ENCODE measurements around the gene GNA14. TPM values are rescaled to one million over a fixed set of nuclear protein-coding genes. Genes with fewer than 3 reads are reported as not detected.
"Not testable (repeated sequence)": the region's sequence is repeated elsewhere in the genome, so short reads cannot be mapped to it uniquely, and the experiment has no call there.

Gene GNA14
- total RNA-seq, 1 donor: 0.72 TPM

- no peak overlapping the region for H3K27ac ChIP-seq (ENCODE audit: low read depth, low read length)
- H3K27me3 ChIP-seq (ENCODE audit: insufficient read depth, low read length): peaks cover 37% of the 10 kb centered on the region
- no peaks in the 10 kb centered on the region for H4K20me1 ChIP-seq (ENCODE audit: insufficient read depth, low read length)
- no peaks in the 10 kb centered on the region for H3K79me2 ChIP-seq (ENCODE audit: insufficient read depth, low read length)
- H3K4me2 ChIP-seq (ENCODE audit: insufficient read depth, low read length): no peak overlapping the region
- H3K9me3 ChIP-seq (ENCODE audit: low read depth, low read length): no peaks in the 10 kb centered on the region
- DNase-seq (ENCODE audit: insufficient read length, low spot score, missing footprints): no peak
- TF ChIP-seq, protein P1, sequence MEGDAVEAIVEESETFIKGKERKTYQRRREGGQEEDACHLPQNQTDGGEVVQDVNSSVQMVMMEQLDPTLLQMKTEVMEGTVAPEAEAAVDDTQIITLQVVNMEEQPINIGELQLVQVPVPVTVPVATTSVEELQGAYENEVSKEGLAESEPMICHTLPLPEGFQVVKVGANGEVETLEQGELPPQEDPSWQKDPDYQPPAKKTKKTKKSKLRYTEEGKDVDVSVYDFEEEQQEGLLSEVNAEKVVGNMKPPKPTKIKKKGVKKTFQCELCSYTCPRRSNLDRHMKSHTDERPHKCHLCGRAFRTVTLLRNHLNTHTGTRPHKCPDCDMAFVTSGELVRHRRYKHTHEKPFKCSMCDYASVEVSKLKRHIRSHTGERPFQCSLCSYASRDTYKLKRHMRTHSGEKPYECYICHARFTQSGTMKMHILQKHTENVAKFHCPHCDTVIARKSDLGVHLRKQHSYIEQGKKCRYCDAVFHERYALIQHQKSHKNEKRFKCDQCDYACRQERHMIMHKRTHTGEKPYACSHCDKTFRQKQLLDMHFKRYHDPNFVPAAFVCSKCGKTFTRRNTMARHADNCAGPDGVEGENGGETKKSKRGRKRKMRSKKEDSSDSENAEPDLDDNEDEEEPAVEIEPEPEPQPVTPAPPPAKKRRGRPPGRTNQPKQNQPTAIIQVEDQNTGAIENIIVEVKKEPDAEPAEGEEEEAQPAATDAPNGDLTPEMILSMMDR (IDR thresholded peaks at IDR 0.05; ENCODE audit: extremely low read depth, low read depth, low read length): no peak
- no peak overlapping the region for H2AFZ ChIP-seq (ENCODE audit: low read length)
- H3K4me3 ChIP-seq (ENCODE audit: insufficient read depth, low read length): no peak overlapping the region
- no peaks in the 10 kb centered on the region for H3K4me1 ChIP-seq (ENCODE audit: insufficient read depth, low read length)
- no peaks in the 10 kb centered on the region for H3K36me3 ChIP-seq (ENCODE audit: insufficient read depth, low read length)
Observed at GRCh38 chr9:77640741-77641580, 7.2 kb downstream of the GNA14 start.

DNA sequence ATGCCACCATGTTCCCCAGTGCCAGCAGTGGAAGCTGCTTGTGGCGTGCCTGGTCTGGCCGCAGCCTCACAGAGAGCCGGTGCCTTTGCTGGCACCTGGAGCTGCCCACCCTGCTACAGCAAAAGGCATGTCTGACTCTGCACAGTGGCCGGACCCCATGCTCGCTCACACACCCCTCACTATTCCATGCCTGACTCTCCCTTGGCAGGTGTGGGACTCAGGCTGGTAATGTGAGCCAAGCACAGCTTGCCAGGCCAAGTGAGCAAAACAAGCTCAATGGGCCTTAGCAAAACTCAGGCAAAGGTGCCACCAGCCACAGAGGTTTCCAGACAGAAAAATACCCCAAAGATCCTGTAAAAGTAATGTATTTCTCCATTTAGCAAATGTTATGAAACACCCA lies 15.5 kb downstream of the GNA14 start:
- Histone ChIP-seq H3K79me2 (ENCODE audit: insufficient read depth, low read length) (no peaks in the 10 kb centered on the region), H3K4me3 (ENCODE audit: insufficient read depth, low read length) (no peak overlapping the region), H3K27ac (ENCODE audit: low read depth, low read length) (no peak overlapping the region), H4K20me1 (ENCODE audit: insufficient read depth, low read length) (no peaks in the 10 kb centered on the region), H3K27me3 (ENCODE audit: insufficient read depth, low read length) (peaks cover 9% of the 10 kb centered on the region), H3K4me2 (ENCODE audit: insufficient read depth, low read length) (no peak overlapping the region), H2AFZ (ENCODE audit: low read length) (no peak overlapping the region), H3K4me1 (ENCODE audit: insufficient read depth, low read length) (no peaks in the 10 kb centered on the region), H3K9me3 (ENCODE audit: low read depth, low read length) (no peaks in the 10 kb centered on the region), H3K36me3 (ENCODE audit: insufficient read depth, low read length) (no peaks in the 10 kb centered on the region)
- DNase-seq (ENCODE audit: insufficient read length, low spot score, missing footprints): no peak
- TF ChIP-seq, protein P1 (IDR thresholded peaks at IDR 0.05; ENCODE audit: extremely low read depth, low read depth, low read length): no peak

GRCh38 chr9:77628864-77629263 lies 19.3 kb downstream of the GNA14 start:
- H3K27ac ChIP-seq (ENCODE audit: low read depth, low read length); H3K36me3 ChIP-seq (ENCODE audit: insufficient read depth, low read length); H3K27me3 ChIP-seq (ENCODE audit: insufficient read depth, low read length); H4K20me1 ChIP-seq (ENCODE audit: insufficient read depth, low read length); H3K4me3 ChIP-seq (ENCODE audit: insufficient read depth, low read length); H3K4me2 ChIP-seq (ENCODE audit: insufficient read depth, low read length); H3K4me1 ChIP-seq (ENCODE audit: insufficient read depth, low read length); H2AFZ ChIP-seq (ENCODE audit: low read length); H3K79me2 ChIP-seq (ENCODE audit: insufficient read depth, low read length); H3K9me3 ChIP-seq (ENCODE audit: low read depth, low read length); DNase-seq (ENCODE audit: insufficient read length, low spot score, missing footprints): not testable (repeated sequence)

GRCh38 chr9:77616191-77616590 lies 31.9 kb downstream of the GNA14 start:
- Histone ChIP-seq H3K27me3 (ENCODE audit: insufficient read depth, low read length) (peaks cover 7% of the 10 kb centered on the region), H2AFZ (ENCODE audit: low read length) (no peak overlapping the region), H3K27ac (ENCODE audit: low read depth, low read length) (no peak overlapping the region), H4K20me1 (ENCODE audit: insufficient read depth, low read length) (no peaks in the 10 kb centered on the region), H3K4me1 (ENCODE audit: insufficient read depth, low read length) (no peaks in the 10 kb centered on the region), H3K36me3 (ENCODE audit: insufficient read depth, low read length) (no peaks in the 10 kb centered on the region), H3K79me2 (ENCODE audit: insufficient read depth, low read length) (no peaks in the 10 kb centered on the region), H3K4me2 (ENCODE audit: insufficient read depth, low read length) (no peak overlapping the region), H3K4me3 (ENCODE audit: insufficient read depth, low read length) (no peak overlapping the region), H3K9me3 (ENCODE audit: low read depth, low read length) (no peaks in the 10 kb centered on the region)
- no peak for DNase-seq (ENCODE audit: insufficient read length, low spot score, missing footprints)
- TF ChIP-seq, protein P1 (IDR thresholded peaks at IDR 0.05; ENCODE audit: extremely low read depth, low read depth, low read length): no peak

Measured in osteoblast (primary cell).